Stromal cell of bone marrow (primary cell): ENCODE results near the gene STAG1.
"Not testable (repeated sequence)": the region's sequence is repeated elsewhere in the genome, so short reads cannot be mapped to it uniquely, and the experiment has no call there.

Experiments used
- DNase-seq: peaks from one replicate; pipeline ENCODE4 v3.0.0-alpha.2; 2012; ENCODE audit warnings: low read depth

STAG1 gene

GRCh38 chr3:136390574-136390973, 361.6 kb downstream of the STAG1 start:
- DNase-seq: no peak

GRCh38 chr3:136387031-136387430, 365.1 kb downstream of the STAG1 start:
- no peak for DNase-seq

- no peak for DNase-seq
These were observed 366.7 kb downstream of the STAG1 start for GRCh38 chr3:136385457-136385856.

DNA sequence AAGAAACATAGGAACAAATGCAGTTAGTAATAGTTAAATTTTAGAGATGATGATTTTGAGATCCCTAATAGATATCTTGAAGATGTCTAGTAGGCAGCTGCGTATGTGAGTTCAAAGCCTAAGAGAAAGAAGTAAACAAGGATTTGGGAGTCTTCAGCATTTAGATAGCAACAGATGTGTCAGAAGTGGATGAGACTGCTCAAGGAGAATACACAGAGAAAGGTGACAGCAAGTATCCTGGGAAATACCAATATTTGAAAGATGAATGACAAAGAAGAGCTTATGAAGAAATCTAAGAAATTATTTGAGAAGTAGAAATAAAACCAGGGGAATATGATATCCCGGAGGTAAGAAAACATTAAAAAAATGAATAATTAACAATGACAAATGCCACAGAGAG, 371.1 kb downstream of the STAG1 start:
- no peak for DNase-seq

DNA sequence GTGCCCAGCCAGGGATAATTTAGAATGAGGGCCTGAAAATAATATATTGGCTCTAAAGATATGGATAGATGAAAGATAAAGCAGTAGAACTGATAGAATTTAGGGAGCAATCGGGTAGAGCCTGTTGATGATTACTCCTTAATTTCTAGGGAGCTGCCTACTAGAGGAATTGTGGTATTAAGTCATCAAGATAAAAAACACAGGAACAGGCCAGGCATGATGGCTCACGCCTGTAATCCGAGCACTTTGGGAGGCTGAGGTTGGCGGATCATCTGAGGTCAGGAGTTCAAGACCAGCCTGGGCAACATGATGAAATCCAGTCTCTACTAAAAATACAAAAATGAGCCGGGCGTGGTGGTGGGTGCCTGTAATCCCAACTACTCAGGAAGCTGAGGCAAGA, 371.6 kb downstream of the STAG1 start:
- DNase-seq: peak; percentile 6

DNA sequence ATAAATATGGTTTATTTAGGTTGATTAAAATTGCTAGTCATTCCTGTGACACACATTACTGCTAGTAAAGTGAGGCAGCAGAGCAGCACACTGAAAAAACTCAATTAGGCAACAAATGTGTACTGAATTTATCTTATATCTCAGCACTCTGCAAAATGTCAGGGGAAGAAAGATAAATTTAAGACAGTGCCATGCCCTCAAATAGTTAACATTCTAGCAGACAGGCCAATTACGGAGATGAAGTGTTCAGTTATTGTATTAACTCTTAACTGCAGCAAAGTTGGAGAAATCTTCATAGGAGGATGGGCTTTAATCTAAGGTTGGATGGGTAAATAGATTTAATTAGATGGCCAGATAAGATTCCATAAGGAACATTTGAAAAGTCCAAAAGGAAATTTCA, 374.2 kb downstream of the STAG1 start:
- no peak for DNase-seq

- DNase-seq: no peak
These were observed 374.7 kb downstream of the STAG1 start for GRCh38 chr3:136377508-136377907.

DNA sequence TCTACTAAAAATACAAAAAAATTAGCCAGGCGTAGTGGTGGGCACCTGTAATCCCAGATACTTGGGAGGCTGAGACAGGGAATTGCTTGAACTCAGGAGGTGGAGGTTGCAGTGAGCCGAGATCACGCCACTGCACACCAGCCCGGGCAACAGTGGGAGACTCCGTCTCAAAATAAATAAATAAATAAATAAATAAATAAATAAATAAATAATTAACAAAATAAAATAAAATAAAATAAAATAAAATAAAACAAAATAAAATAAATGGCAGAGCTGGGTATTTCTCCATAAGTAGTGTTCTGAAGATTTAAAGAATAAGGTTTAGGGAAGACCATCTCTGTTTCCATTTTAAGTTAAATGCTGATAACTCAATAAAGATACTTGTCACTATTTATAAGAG, 376.4 kb downstream of the STAG1 start:
- not testable (repeated sequence) for DNase-seq

GRCh38 chr3:136366289-136366688, 385.9 kb downstream of the STAG1 start:
- peak; percentile 38 for DNase-seq

DNA sequence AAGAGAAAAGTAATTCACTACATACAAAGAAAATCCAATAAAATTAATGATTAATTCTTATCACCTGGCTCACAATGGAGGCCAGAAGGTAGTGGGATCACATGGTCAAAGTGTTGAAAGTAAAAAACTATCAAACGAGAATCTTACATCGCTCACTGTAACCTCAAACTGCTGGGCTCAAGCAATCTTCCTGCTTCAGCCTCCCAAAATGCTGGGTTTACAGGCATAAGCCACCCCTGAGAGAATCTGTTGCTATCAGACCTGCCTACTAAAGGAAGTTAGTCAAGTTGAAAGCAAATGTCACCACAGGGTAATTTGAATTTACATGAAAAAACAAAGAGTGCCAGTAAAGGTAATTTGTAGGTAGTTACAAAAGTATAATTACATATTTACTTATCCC, 398.7 kb downstream of the STAG1 start:
- no peak for DNase-seq

DNA sequence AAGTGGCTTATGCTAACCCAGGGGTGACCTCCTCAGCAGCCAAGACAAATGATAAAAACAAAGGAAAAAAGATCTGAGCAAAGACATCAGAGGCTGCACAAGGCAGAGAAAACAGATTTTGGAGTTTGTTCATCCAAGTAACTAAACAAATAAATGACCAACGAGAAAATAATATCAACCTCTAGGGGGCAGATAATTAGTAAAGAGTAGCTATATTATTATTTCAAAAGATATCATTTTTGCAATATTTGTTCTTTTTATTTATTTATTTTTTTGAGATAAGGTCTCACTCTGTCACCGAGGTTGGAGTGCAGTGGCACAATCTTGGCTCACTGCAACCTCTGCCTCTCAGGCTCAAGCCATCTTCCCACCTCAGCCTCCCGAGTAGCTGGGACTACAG, 400.3 kb downstream of the STAG1 start:
- DNase-seq: no peak

DNA sequence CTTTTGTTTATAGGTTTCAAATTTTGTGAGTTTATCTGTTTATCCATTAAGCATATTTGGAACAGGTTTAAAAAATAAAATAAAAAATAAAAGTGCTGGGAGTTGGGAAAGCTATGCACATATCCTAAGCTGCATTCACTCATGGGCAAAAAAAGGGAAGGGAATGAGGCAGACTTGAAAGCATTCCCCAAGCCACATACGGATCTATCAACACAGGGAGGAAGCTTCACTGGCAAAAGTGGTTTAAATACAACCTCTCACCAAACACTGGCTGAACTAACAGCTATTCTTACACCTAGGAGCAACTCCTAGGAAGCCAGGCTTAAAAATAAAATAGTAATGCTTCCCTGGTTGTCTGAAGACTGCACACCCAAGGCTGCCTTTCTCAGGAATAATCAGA, 400.8 kb downstream of the STAG1 start:
- DNase-seq: no peak

DNA sequence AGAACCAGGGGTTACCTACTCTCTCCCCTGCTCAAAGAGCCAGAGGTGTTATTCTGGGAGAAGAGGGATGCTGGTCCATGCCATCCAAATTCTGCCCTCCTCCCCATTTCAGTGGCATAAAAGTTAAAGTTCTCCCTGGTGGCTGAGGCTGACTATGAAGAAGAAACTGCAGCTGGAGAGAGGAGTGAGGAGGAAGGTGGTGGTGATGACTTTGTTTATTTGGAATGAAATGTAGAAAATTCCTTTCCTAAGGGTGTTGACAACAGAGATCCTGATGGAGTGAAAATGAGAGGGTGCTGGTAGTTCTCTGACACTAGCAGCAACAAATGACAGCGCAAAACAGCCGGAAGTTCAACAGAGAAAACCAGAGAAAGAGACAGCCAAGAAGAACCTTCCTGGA, 401.6 kb downstream of the STAG1 start:
- DNase-seq: no peak

GRCh38 chr3:136350132-136350531, 402.0 kb downstream of the STAG1 start:
- peak; percentile 83 for DNase-seq

DNA sequence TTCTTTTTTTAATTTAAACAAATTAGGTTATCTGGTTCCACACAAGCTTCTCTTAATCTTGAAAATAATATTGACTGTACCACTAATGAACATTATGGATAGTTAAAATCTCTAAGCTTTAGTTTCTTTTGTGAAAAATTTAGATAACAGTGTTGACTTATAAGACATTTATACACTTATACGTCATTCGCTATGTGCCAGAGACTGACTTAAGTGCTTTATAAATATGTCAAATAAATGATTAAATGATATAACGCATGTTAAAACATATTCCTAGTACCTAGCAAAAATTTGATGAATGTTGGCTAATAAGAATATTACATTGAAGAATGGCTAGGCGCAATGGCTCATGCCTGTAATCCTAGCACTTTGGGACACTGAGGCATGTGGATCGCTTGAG, 405.7 kb downstream of the STAG1 start:
- no peak for DNase-seq

- peak; percentile 89 for DNase-seq
These were observed 408.2 kb downstream of the STAG1 start for GRCh38 chr3:136343873-136344555.

DNA sequence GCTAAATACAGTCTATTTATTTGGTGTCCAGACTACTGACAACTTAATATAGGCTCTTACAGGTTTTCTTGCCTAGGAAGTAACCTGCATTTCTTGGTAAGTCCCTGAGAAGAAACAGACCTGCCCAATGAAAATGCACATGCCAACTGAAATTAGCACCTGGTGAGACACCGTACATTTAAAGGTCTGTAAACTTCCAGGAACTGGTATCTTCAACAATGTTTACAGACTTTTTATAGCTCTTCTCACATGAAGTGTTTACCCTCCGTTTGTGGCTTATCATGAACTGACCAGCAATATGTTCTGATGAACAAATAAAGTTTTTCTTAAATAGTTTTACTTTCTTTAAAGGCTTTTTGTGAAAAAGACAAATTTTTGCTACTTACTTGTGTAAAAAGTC, 408.7 kb downstream of the STAG1 start:
- DNase-seq: no peak

- peak; percentile 33 for DNase-seq
These were observed 415.7 kb downstream of the STAG1 start for GRCh38 chr3:136336329-136337100.

DNA sequence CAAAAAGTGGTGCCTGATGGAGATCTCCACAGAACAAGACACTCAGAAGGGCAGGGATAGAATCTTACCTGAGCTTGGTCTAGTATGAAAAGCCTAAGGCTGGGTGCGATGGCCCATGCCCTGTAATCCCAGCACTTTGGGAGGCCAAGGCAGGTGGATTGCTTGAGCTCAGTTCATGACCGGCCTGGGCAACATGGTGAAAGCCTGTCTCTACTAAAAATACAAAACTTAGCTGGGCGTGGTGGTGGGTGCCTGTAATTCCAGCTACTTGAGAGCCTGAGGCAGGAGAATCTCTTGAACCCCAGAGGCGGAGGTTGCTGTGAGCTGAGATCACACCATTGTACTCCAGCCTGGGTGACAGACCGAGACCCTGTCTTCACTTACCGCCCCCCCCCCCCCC, 417.5 kb downstream of the STAG1 start:
- not testable (repeated sequence) for DNase-seq

- DNase-seq: no peak
These were observed 418.0 kb downstream of the STAG1 start for GRCh38 chr3:136334209-136334608.

DNA sequence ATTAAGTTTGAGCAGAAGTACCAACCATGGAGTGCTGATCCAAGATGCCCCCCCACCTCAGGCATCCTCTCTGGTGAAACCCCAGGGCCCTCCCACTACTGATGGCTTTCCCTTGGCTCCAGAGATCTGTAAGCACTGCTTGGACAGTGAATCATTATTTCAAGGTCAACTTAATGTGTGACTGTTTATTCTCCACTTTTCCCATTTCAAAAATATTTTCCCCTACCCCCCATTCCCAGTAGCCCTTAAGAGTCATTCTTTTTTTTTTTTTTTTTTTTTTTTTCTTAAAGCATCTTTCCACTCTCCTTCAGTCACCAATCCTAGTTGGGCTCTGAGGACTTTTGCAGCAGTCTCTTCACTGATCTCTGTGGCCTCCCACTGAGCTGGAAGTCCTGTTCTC, 419.4 kb downstream of the STAG1 start:
- DNase-seq: peak; percentile 68

GRCh38 chr3:136332302-136332701, 419.9 kb downstream of the STAG1 start:
- no peak for DNase-seq

GRCh38 chr3:136330900-136331299, 421.3 kb downstream of the STAG1 start:
- no peak for DNase-seq

DNA sequence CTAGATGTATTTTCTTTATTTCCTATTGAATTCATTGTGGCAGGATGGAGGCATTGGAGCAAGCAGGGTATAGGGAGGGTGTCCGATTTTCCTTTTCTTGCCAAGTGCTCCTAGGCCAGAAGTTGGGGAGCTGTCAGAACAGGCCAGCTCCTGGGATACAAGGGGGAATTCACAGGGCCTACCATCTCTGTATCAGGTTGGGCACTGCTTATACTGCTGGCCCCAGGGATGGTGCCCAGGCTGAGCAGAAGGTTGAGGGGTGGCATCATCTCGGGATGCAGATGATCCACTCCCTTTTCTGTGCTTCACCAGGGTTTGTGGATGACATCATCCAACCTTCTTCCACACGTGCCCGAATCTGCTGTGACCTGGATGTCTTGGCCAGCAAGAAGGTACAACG, 422.6 kb downstream of the STAG1 start:
- no peak for DNase-seq
